GM12875 (cell line): Measurements from ENCODE around the gene MYO6.

Experiments used
- H3K4me3 ChIP-seq: one replicate; pipeline ENCODE4 v1.5.1; 2011; ENCODE audit warnings: low read depth, low read length, control low read depth
- CTCF ChIP-seq: IDR thresholded peaks from 2 replicates; pipeline ENCODE4 v1.5.1; 2011; ENCODE audit warnings: low read depth, mild to moderate bottlenecking, control low read depth, inconsistent platforms, low read length, moderate library complexity, borderline replicate concordance; ENCODE audit not compliant: insufficient read depth

MYO6 gene

GRCh38 chr6:75788894-75789293, 39.9 kb downstream of the MYO6 start:
- no peak overlapping the region for H3K4me3 ChIP-seq
- TF ChIP-seq CTCF = no peak

GRCh38 chr6:75791881-75792280, 42.8 kb downstream of the MYO6 start:
- no peak for TF ChIP-seq CTCF
- no peak overlapping the region for H3K4me3 ChIP-seq

- TF ChIP-seq CTCF = no peak
- no peak overlapping the region for H3K4me3 ChIP-seq
Observed at GRCh38 chr6:75794351-75794846, 45.4 kb downstream of the MYO6 start.

GRCh38 chr6:75794954-75795739, 46.1 kb downstream of the MYO6 start:
- TF ChIP-seq CTCF = no peak
- H3K4me3 ChIP-seq = no peak overlapping the region

GRCh38 chr6:75796723-75797122, 47.7 kb downstream of the MYO6 start:
- no peak for TF ChIP-seq CTCF
- H3K4me3 ChIP-seq = no peak overlapping the region

GRCh38 chr6:75800133-75800532, 51.1 kb downstream of the MYO6 start:
- TF ChIP-seq CTCF = no peak
- H3K4me3 ChIP-seq = no peak overlapping the region
